ENCODE data around the gene SOBP.

Gene SOBP

GRCh38 chr6:107506145-107506544 lies 16.2 kb downstream of the SOBP start:
- Histone ChIP-seq H3K36me3 (ENCODE audit: insufficient read depth, low read length) (peaks cover 5% of the 10 kb centered on the region; the same call in 1 of the 2 replicates), H3K27me3 (ENCODE audit: insufficient read depth, low read length, poor library complexity) (no peaks in the 10 kb centered on the region), H4K20me1 (ENCODE audit: insufficient read depth, low read length) (peaks cover 6% of the 10 kb centered on the region; the same call in 1 of the 2 replicates), H3K4me3 (ENCODE audit: low read depth in 1 of 2, low read length in 2 of 2) (no peak overlapping the region), H3K9ac (ENCODE audit: low read depth, low read length) (no peak overlapping the region), H3K4me2 (ENCODE audit: insufficient read depth, low read length) (no peak overlapping the region), H3K27ac (ENCODE audit: low read length) (no peak overlapping the region), H3K9me3 (ENCODE audit: insufficient read depth, low read length, severe bottlenecking) (no peaks in the 10 kb centered on the region), H2AFZ (ENCODE audit: low read depth, low read length) (no peak overlapping the region), H3K4me1 (ENCODE audit: insufficient read depth, low read length) (no peaks in the 10 kb centered on the region), H3K79me2 (ENCODE audit: insufficient read depth, low read length) (peaks cover 8% of the 10 kb centered on the region; the same call in 1 of the 2 replicates)
- ATAC-seq (ENCODE audit: insufficient read depth, low read depth) (no peak), DNase-seq (no peak)
- TF ChIP-seq CTCF (IDR thresholded peaks at IDR 0.05; ENCODE audit: borderline replicate concordance, extremely low read depth, low read length, poor library complexity, severe bottlenecking): no peak
- TF ChIP-seq EZH2 (IDR thresholded peaks at IDR 0.05; ENCODE audit: borderline replicate concordance, low read depth, low read length, severe bottlenecking): no peak

- no peak for ATAC-seq (ENCODE audit: insufficient read depth, low read depth)
- no peaks in the 10 kb centered on the region for H3K27me3 ChIP-seq (ENCODE audit: insufficient read depth, low read length, poor library complexity)
- no peak overlapping the region for H3K4me3 ChIP-seq (ENCODE audit: low read depth in 1 of 2, low read length in 2 of 2)
- no peak overlapping the region for H3K9ac ChIP-seq (ENCODE audit: low read depth, low read length)
- H3K4me2 ChIP-seq (ENCODE audit: insufficient read depth, low read length): no peak overlapping the region
- H3K36me3 ChIP-seq (ENCODE audit: insufficient read depth, low read length): peaks cover 27% of the 10 kb centered on the region; the same call in 1 of the 2 replicates
- no peak for TF ChIP-seq CTCF (IDR thresholded peaks at IDR 0.05; ENCODE audit: borderline replicate concordance, extremely low read depth, low read length, poor library complexity, severe bottlenecking)
- no peak for TF ChIP-seq EZH2 (IDR thresholded peaks at IDR 0.05; ENCODE audit: borderline replicate concordance, low read depth, low read length, severe bottlenecking)
- no peak overlapping the region for H2AFZ ChIP-seq (ENCODE audit: low read depth, low read length)
- no peaks in the 10 kb centered on the region for H3K4me1 ChIP-seq (ENCODE audit: insufficient read depth, low read length)
- H3K27ac ChIP-seq (ENCODE audit: low read length): no peak overlapping the region
- H3K9me3 ChIP-seq (ENCODE audit: insufficient read depth, low read length, severe bottlenecking): peaks cover 2% of the 10 kb centered on the region
- no peaks in the 10 kb centered on the region for H4K20me1 ChIP-seq (ENCODE audit: insufficient read depth, low read length)
- no peak for DNase-seq
- H3K79me2 ChIP-seq (ENCODE audit: insufficient read depth, low read length): no peaks in the 10 kb centered on the region
Observed at GRCh38 chr6:107509506-107509905, 19.6 kb downstream of the SOBP start.

GRCh38 chr6:107510108-107510507 lies 20.2 kb downstream of the SOBP start:
- Histone ChIP-seq H3K9ac (ENCODE audit: low read depth, low read length) (no peak overlapping the region), H3K4me1 (ENCODE audit: insufficient read depth, low read length) (no peaks in the 10 kb centered on the region), H3K4me3 (ENCODE audit: low read depth in 1 of 2, low read length in 2 of 2) (no peak overlapping the region), H3K27me3 (ENCODE audit: insufficient read depth, low read length, poor library complexity) (no peaks in the 10 kb centered on the region), H3K27ac (ENCODE audit: low read length) (no peak overlapping the region), H3K36me3 (ENCODE audit: insufficient read depth, low read length) (peaks cover 32% of the 10 kb centered on the region; the same call in 1 of the 2 replicates), H3K79me2 (ENCODE audit: insufficient read depth, low read length) (no peaks in the 10 kb centered on the region), H4K20me1 (ENCODE audit: insufficient read depth, low read length) (no peaks in the 10 kb centered on the region), H3K4me2 (ENCODE audit: insufficient read depth, low read length) (no peak overlapping the region), H3K9me3 (ENCODE audit: insufficient read depth, low read length, severe bottlenecking) (peaks cover 8% of the 10 kb centered on the region), H2AFZ (ENCODE audit: low read depth, low read length) (no peak overlapping the region)
- ATAC-seq (ENCODE audit: insufficient read depth, low read depth): no peak
- DNase-seq: no peak
- TF ChIP-seq CTCF (IDR thresholded peaks at IDR 0.05; ENCODE audit: borderline replicate concordance, extremely low read depth, low read length, poor library complexity, severe bottlenecking): no peak
- TF ChIP-seq EZH2 (IDR thresholded peaks at IDR 0.05; ENCODE audit: borderline replicate concordance, low read depth, low read length, severe bottlenecking): no peak
